DND-41 (cell line): Measurements from ENCODE around the gene XXYLT1.

Source experiments
- CTCF ChIP-seq: IDR thresholded peaks from 2 replicates; pipeline ENCODE4 v1.5.1; 2012; ENCODE audit warnings: borderline replicate concordance, low read length, moderate library complexity, mild to moderate bottlenecking; ENCODE audit not compliant: poor library complexity, severe bottlenecking; ENCODE audit errors: extremely low read depth
- EZH2 ChIP-seq: IDR thresholded peaks from 3 replicates; pipeline ENCODE4 v1.6.1; 2012; ENCODE audit warnings: borderline replicate concordance, low read depth, mild to moderate bottlenecking, moderate library complexity, low read length, inconsistent platforms; ENCODE audit not compliant: severe bottlenecking

- TF ChIP-seq CTCF (no peak), EZH2 (no peak)
These were observed 90.4 kb downstream of the XXYLT1 start for GRCh38 chr3:195180490-195181112.
